Kidney (tissue), 14 donors: ENCODE measurements around the gene ZNF32. TPM values are rescaled to one million over a fixed set of nuclear protein-coding genes. Genes with fewer than 3 reads are reported as not detected.

Source experiments
- DNase-seq, 5 donors: peaks; one replicate each; pipeline ENCODE4 v3.0.0-alpha.2; 2013 to 2020
- FAIRE-seq: peaks from 2 replicates; lab custom pipeline; 2012; peaks lifted over from hg19 to GRCh38; lab: Jason Lieb, UNC
- H3K27ac ChIP-seq, 2 donors: one replicate each; pipeline ENCODE4 v1.7.0; 2013; ENCODE audit warnings: low read depth in 2 of 2, low read length in 2 of 2, inconsistent platforms in 1 of 2
- H3K27me3 ChIP-seq: one replicate; pipeline ENCODE4 v1.7.1; 2013; ENCODE audit warnings: low read length, inconsistent platforms; ENCODE audit not compliant: control insufficient read depth, insufficient read depth
- H3K36me3 ChIP-seq, 3 donors: one replicate each; pipeline versions ENCODE4 v1.7.0 to v1.7.1; 2013; ENCODE audit warnings: low read length in 3 of 3, control low read depth in 1 of 3, inconsistent platforms in 1 of 3; ENCODE audit not compliant: insufficient read depth in 3 of 3, control insufficient read depth in 2 of 3
- H3K4me1 ChIP-seq, 3 donors: one replicate each; pipeline versions ENCODE4 v1.7.0 to v1.7.1; 2013; ENCODE audit warnings: low read length in 3 of 3, inconsistent platforms in 1 of 3, low read depth in 1 of 3; ENCODE audit not compliant: control insufficient read depth in 2 of 3, insufficient read depth in 2 of 3
- H3K4me3 ChIP-seq, 3 donors: one replicate each; pipeline versions ENCODE4 v1.7.0 to v1.8.1; 2013; ENCODE audit warnings: low read length in 3 of 3, control low read depth in 1 of 3, inconsistent platforms in 1 of 3
- H3K9ac ChIP-seq, 3 donors: one replicate each; pipeline versions ENCODE4 v1.7.0 to v1.7.1; 2013; ENCODE audit warnings: low read length in 3 of 3, control low read depth in 1 of 3, inconsistent platforms in 1 of 3
- H3K9me3 ChIP-seq, 3 donors: one replicate each; pipeline versions ENCODE4 v1.7.0 to v1.7.1; 2013; ENCODE audit warnings: low read length in 3 of 3, control low read depth in 1 of 3, inconsistent platforms in 1 of 3; ENCODE audit not compliant: control insufficient read depth in 2 of 3, insufficient read depth in 1 of 3
- intact Hi-C: fragments of 100-400 bp; cut with DNase I; formaldehyde crosslinking; loops from one replicate; pipeline ENCODE4 v1.11.1; 2022
- polyA plus RNA-seq: library from polyadenylated mRNA; stranded (reverse); fragments of 350-450 nt; fragmentation: Illumina TruSeq; extraction: RNeasy Lipid Tissue Mini Kit (QIAGEN cat#74804); gene quantifications from one replicate; pipeline ENCODE4 v1.2.3, GENCODE V29; 2014; ENCODE audit warnings: low read depth, low replicate concordance; ENCODE audit not compliant: insufficient read depth
- total RNA-seq: library from RNA; stranded (reverse); fragmentation: NEBNext Ultra II Directional; extraction: Animal tissue kit (Norgen Biotek cat#: 25700); gene quantifications from one replicate; pipeline ENCODE4 v1.2.1, GENCODE V29; 2021
- TF ChIP-seq, protein P1 (sequence below): IDR thresholded peaks from 3 replicates; pipeline ENCODE4 v1.5.1; 2012; ENCODE audit warnings: mild to moderate bottlenecking, moderate library complexity, borderline replicate concordance; ENCODE audit not compliant: insufficient read depth; ENCODE audit errors: extremely low read depth
- donor health status: control.
- donor health status: control.
- donor health status: control.
- donor health status: control.
- donor health status: control.
- donor health status: DM: yes; HTN: yes; CAD: no.
- donor health status: Normal renal cell carcinoma (clear cell type).

The ZNF32 gene
- total and polyA plus RNA-seq, 2 donors from 2014 or later, result 35.0 to 73.7 TPM

DNA sequence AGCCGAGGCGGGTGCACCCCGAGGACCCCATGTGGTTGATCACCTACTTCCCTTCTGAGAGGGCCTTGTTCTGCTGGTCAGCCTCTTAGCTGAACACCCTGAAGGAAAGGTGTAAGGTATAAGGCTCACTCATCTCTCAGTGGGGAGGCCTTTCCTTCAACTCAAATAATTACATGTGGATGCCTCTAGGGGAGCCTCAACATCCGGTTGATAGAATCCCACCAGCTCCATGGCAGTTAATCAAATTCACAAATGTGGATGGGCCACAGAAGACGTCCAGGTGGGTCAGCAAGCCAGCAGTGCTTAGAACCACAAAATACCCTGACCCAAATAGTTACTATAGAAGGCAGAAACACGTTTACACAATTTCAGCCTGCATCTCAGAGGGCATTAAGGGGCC lies 37.7 kb upstream of the ZNF32 start:
- Histone ChIP-seq H3K4me3 (no peak overlapping the region), H3K9ac (no peak overlapping the region), H3K27me3 (no peaks in the 10 kb centered on the region), H3K36me3 (no peaks in the 10 kb centered on the region), H3K27ac (no peak overlapping the region), H3K9me3 (no peaks in the 10 kb centered on the region), H3K4me1 (peaks cover 0 to 3% (median 0%) of the 10 kb centered on the region in 3 donors)
- FAIRE-seq (no peak), DNase-seq (no peak)
- TF ChIP-seq, protein P1, sequence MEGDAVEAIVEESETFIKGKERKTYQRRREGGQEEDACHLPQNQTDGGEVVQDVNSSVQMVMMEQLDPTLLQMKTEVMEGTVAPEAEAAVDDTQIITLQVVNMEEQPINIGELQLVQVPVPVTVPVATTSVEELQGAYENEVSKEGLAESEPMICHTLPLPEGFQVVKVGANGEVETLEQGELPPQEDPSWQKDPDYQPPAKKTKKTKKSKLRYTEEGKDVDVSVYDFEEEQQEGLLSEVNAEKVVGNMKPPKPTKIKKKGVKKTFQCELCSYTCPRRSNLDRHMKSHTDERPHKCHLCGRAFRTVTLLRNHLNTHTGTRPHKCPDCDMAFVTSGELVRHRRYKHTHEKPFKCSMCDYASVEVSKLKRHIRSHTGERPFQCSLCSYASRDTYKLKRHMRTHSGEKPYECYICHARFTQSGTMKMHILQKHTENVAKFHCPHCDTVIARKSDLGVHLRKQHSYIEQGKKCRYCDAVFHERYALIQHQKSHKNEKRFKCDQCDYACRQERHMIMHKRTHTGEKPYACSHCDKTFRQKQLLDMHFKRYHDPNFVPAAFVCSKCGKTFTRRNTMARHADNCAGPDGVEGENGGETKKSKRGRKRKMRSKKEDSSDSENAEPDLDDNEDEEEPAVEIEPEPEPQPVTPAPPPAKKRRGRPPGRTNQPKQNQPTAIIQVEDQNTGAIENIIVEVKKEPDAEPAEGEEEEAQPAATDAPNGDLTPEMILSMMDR, result no peak
- intact Hi-C loops, result loop anchor here (5.0 kb wide), 1 partner anchor 696 kb away; no protein-coding TSS in a partner anchor

DNA sequence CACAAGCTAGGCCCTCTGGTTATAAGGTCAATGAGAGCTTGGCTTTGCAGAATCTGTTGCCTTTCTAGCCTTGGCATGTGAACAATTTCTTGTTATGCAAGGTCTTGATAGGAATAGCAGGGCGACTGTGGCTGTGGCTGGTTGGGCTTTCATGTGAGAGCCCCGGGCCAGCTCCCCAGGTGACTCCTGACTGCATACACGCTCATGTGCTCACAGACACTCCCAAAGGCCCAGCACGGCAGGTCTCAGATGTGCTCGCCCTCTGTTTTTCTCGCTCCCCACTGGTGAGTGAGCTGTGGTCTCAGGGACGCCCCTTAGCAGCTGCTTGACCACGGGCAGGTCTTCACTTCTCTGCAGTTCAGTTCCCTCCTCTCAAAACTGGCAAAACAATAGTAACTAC lies 37.1 kb upstream of the ZNF32 start:
- Histone ChIP-seq H3K4me3 (no peak overlapping the region), H3K4me1 (peaks cover 0 to 3% (median 0%) of the 10 kb centered on the region in 3 donors), H3K36me3 (no peaks in the 10 kb centered on the region), H3K27ac (no peak overlapping the region), H3K27me3 (no peaks in the 10 kb centered on the region), H3K9me3 (no peaks in the 10 kb centered on the region), H3K9ac (no peak overlapping the region)
- intact Hi-C loops, result loop anchor here (5.0 kb wide), 1 partner anchor 697 kb away; no protein-coding TSS in a partner anchor
- DNase-seq (no peak), FAIRE-seq (no peak)
- TF ChIP-seq, protein P1, result no peak

DNA sequence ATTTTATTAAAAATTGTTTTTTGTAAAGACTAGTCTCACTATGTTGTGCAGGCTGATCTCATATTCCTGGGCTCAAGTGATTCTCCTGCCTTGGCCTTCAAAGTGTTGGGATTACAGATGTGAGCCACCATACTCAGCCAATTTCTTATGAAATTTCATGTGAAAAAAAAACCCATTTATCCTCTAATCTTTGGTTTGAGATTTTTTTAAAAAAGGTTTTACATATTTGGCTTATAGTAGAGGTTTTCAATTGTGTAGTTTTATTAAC lies 35.5 kb upstream of the ZNF32 start:
- no peak overlapping the region for H3K9ac ChIP-seq
- H3K36me3 ChIP-seq, result no peaks in the 10 kb centered on the region
- intact Hi-C loops, result no loop called here
- H3K9me3 ChIP-seq, result no peaks in the 10 kb centered on the region
- H3K4me1 ChIP-seq, result no peaks in the 10 kb centered on the region
- DNase-seq, result no peak
- no peak for FAIRE-seq
- H3K27ac ChIP-seq, result no peak overlapping the region
- no peaks in the 10 kb centered on the region for H3K27me3 ChIP-seq
- no peak overlapping the region for H3K4me3 ChIP-seq
- TF ChIP-seq, protein P1, result no peak
